Uterus (tissue), 2 donors: Measurements from ENCODE around the gene HDHD3.

Experiments
- POLR2A ChIP-seq, 2 donors: fragments of 450-650 bp; IDR thresholded peaks; one replicate each; pipeline ENCODE4 v1.6.1; 2016; ENCODE audit warnings: antibody characterized with exemption in 2 of 2, mild to moderate bottlenecking in 1 of 2, moderate library complexity in 1 of 2
- TF ChIP-seq, protein P1 (sequence below), 4 experiments: fragments of 200-600 bp in 2 of 4; fragments of 450-650 bp in 2 of 4; sonication (generic) in 2 of 4; IDR thresholded peaks; one replicate each; pipeline ENCODE4 v1.5.1; 2016 to 2019; ENCODE audit warnings: antibody characterized with exemption in 4 of 4, mild to moderate bottlenecking in 2 of 4, moderate library complexity in 1 of 4

DNA sequence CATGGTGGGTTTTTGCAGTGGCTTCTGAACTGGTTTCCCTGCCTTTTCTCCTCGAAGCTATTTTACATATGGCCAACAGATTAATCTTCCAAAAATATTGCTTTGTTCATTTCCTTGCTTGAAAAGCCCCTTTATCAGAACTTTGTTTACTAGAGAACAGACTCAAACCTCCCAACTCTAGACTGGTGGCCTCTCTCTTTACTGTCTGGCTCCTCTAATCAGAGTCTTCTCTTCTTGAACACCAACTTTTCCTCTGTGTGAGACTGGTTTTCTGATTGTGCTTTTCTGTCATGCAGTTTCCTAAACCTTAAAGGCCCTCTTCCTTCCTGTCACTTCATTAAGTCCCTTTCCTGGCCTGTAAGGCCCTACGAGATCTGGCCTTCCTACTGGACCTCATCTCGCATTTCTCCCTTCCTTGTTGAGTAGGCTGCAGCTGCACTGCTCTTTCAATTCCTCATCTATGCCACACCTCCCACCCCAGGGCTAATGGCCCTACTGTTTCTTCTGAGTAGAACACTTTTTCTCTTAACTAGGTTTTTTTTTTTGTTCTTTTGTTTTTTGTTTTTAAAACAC is 39.4 kb upstream of the HDHD3 start:
- TF ChIP-seq, protein P1, sequence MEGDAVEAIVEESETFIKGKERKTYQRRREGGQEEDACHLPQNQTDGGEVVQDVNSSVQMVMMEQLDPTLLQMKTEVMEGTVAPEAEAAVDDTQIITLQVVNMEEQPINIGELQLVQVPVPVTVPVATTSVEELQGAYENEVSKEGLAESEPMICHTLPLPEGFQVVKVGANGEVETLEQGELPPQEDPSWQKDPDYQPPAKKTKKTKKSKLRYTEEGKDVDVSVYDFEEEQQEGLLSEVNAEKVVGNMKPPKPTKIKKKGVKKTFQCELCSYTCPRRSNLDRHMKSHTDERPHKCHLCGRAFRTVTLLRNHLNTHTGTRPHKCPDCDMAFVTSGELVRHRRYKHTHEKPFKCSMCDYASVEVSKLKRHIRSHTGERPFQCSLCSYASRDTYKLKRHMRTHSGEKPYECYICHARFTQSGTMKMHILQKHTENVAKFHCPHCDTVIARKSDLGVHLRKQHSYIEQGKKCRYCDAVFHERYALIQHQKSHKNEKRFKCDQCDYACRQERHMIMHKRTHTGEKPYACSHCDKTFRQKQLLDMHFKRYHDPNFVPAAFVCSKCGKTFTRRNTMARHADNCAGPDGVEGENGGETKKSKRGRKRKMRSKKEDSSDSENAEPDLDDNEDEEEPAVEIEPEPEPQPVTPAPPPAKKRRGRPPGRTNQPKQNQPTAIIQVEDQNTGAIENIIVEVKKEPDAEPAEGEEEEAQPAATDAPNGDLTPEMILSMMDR (IDR thresholded peaks at IDR 0.05), result no peak
- no peak for TF ChIP-seq POLR2A (IDR thresholded peaks at IDR 0.05)
